Endothelial cell of umbilical vein (primary cell): ENCODE data around the gene ZNRF1.

Source experiments
- FOS ChIP-seq: IDR thresholded peaks from 2 replicates; pipeline ENCODE4 v1.6.1; 2011; ENCODE audit warnings: mild to moderate bottlenecking, low read length, moderate library complexity, borderline replicate concordance; ENCODE audit not compliant: insufficient read depth
- POLR2A ChIP-seq: IDR thresholded peaks from 2 replicates; pipeline ENCODE4 v1.6.1; 2012; ENCODE audit warnings: low read depth, mild to moderate bottlenecking, control low read depth, low read length
- POLR2AphosphoS5 ChIP-seq: IDR thresholded peaks from 2 replicates; pipeline ENCODE4 v1.6.1; 2012; ENCODE audit warnings: low read depth, mild to moderate bottlenecking, control low read depth, low read length, moderate library complexity; ENCODE audit not compliant: insufficient read depth
- TF ChIP-seq, protein P1 (sequence below), 2 donors: IDR thresholded peaks; 1 replicate in 1 of 2; 2 replicates in 1 of 2; pipeline ENCODE4 v1.5.1; 2011; ENCODE audit warnings: low read length in 2 of 2, mild to moderate bottlenecking in 2 of 2, moderate library complexity in 2 of 2, control low read depth in 1 of 2, inconsistent platforms in 1 of 2, low read depth in 1 of 2; ENCODE audit not compliant: insufficient read depth in 1 of 2; ENCODE audit errors: extremely low read depth in 1 of 2

DNA sequence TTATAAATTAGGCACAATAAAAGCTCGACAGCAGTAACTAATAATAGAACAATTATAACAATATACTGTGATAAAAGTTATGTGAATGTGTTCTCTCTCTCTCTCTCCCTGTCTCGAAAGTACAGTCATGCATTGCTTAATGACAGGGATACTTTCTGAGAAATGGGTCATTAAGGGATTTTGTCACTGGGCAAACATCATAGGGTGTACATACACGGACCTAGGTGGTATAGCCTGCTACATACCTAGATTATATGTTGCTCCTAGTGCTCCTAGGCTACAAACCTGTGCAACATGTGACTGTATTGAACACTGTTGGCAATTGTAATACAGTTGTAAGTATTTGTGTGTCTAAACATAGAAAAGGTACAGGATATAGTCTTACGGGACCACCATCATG is 6.9 kb downstream of the ZNRF1 start:
- TF ChIP-seq POLR2A (no peak), POLR2AphosphoS5 (no peak), FOS (no peak)
- TF ChIP-seq, protein P1, sequence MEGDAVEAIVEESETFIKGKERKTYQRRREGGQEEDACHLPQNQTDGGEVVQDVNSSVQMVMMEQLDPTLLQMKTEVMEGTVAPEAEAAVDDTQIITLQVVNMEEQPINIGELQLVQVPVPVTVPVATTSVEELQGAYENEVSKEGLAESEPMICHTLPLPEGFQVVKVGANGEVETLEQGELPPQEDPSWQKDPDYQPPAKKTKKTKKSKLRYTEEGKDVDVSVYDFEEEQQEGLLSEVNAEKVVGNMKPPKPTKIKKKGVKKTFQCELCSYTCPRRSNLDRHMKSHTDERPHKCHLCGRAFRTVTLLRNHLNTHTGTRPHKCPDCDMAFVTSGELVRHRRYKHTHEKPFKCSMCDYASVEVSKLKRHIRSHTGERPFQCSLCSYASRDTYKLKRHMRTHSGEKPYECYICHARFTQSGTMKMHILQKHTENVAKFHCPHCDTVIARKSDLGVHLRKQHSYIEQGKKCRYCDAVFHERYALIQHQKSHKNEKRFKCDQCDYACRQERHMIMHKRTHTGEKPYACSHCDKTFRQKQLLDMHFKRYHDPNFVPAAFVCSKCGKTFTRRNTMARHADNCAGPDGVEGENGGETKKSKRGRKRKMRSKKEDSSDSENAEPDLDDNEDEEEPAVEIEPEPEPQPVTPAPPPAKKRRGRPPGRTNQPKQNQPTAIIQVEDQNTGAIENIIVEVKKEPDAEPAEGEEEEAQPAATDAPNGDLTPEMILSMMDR (IDR thresholded peaks at IDR 0.05; ENCODE audit: extremely low read depth in 1 of 2, insufficient read depth in 1 of 2, low read depth in 1 of 2, low read length in 2 of 2) = no peak
